ENCODE results near the gene LRRK1. TPM values are rescaled to one million over a fixed set of nuclear protein-coding genes. Genes with fewer than 3 reads are reported as not detected.

LRRK1 gene
- total and polyA plus RNA-seq, 2 experiments from 2014 or later, result 6.2 to 6.4 TPM

DNA sequence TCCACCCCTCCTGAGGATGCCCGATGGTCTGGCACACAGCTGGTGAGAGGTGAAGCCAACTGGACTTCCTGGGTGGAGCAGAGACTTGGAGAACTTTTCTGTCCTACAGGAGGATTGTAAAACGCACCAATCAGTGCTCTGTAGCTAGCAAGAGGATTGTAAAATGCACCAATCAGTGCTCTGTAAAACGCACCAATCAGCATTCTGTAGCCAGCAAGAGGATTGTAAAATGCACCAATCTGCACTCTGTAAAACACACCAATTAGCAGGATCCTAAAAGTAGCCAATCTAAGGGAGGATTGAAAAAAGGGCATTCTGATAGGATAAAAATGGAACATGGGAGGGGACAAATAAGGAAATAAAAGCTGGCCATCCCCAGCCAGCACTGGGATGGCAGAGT, 182.5 kb downstream of the LRRK1 start:
- Histone ChIP-seq H2AFZ (no peak overlapping the region), H3K9me2 (ENCODE audit: insufficient read depth) (no peaks in the 10 kb centered on the region), H3K27me3 (replicated peaks; ENCODE audit: insufficient read depth) (no peaks in the 10 kb centered on the region), H4K20me1 (ENCODE audit: insufficient read depth) (no peaks in the 10 kb centered on the region), H3K9ac (no peak overlapping the region), H3K79me2 (ENCODE audit: insufficient read depth) (no peaks in the 10 kb centered on the region), H3F3A (ENCODE audit: insufficient read depth) (no peaks in the 10 kb centered on the region), H3K4me2 (ENCODE audit: unreplicated experiment) (no peak overlapping the region), H3K27ac (no peak overlapping the region), H3K9me3 (ENCODE audit: low read depth) (no peaks in the 10 kb centered on the region), H3K4me1 (ENCODE audit: insufficient read depth) (no peaks in the 10 kb centered on the region), H3K36me3 (ENCODE audit: low read depth) (no peaks in the 10 kb centered on the region), H3K4me3 (no peak overlapping the region)
- WGBS, 2 experiments (ENCODE audit: low coverage in 1 of 2, low lambda C conversion rate in 2 of 2, missing lambda C conversion rate in 2 of 2), result 82 to 96% methylated on average over 3 of the region's 3 CpGs
- no peak for TF ChIP-seq EZH2phosphoT487 (IDR thresholded peaks at IDR 0.05; ENCODE audit: insufficient read depth, low read depth)
- TF ChIP-seq EZH2 (IDR thresholded peaks at IDR 0.05; ENCODE audit: insufficient read depth, poor library complexity, severe bottlenecking), result no peak
- in situ Hi-C loops (cut with MboI), result no loop called here
- DNase-seq, result no peak

DNA sequence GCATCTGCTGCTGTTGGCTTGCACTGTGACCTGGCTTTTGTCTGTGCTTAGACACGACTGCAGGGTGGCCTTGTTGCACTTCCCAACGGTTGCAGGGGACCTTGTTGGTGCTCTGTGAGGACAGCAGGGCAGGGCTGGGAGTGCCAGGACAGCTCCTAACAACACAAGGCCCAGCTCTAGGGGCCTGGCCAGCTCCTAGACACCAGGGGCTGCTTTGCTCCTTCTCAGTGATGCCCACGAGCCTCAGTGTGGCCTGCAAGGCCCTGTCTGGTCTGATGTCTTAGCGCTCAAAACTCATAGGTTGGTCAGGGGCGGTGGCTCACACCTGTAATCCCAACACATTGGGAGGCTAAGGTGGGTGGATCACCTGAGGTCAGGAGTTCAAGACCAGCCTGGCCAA, 183.6 kb downstream of the LRRK1 start:
- Histone ChIP-seq H3K4me1 (ENCODE audit: insufficient read depth) (no peaks in the 10 kb centered on the region), H4K20me1 (ENCODE audit: insufficient read depth) (no peaks in the 10 kb centered on the region), H3K4me2 (ENCODE audit: unreplicated experiment) (no peak overlapping the region), H3K4me3 (no peak overlapping the region), H3K79me2 (ENCODE audit: insufficient read depth) (no peaks in the 10 kb centered on the region), H3F3A (ENCODE audit: insufficient read depth) (no peaks in the 10 kb centered on the region), H3K36me3 (ENCODE audit: low read depth) (no peaks in the 10 kb centered on the region), H3K27ac (no peak overlapping the region), H3K27me3 (replicated peaks; ENCODE audit: insufficient read depth) (no peaks in the 10 kb centered on the region), H3K9me2 (ENCODE audit: insufficient read depth) (no peaks in the 10 kb centered on the region), H3K9me3 (ENCODE audit: low read depth) (no peaks in the 10 kb centered on the region), H3K9ac (no peak overlapping the region), H2AFZ (no peak overlapping the region)
- DNase-seq, result no peak
- TF ChIP-seq EZH2 (IDR thresholded peaks at IDR 0.05; ENCODE audit: insufficient read depth, poor library complexity, severe bottlenecking) (no peak), EZH2phosphoT487 (IDR thresholded peaks at IDR 0.05; ENCODE audit: insufficient read depth, low read depth) (no peak)
- in situ Hi-C loops (cut with MboI), result no loop called here
- 66 to 72% methylated on average over 5 of the region's 5 CpGs for WGBS, 2 experiments (ENCODE audit: low coverage in 1 of 2, low lambda C conversion rate in 2 of 2, missing lambda C conversion rate in 2 of 2)

DNA sequence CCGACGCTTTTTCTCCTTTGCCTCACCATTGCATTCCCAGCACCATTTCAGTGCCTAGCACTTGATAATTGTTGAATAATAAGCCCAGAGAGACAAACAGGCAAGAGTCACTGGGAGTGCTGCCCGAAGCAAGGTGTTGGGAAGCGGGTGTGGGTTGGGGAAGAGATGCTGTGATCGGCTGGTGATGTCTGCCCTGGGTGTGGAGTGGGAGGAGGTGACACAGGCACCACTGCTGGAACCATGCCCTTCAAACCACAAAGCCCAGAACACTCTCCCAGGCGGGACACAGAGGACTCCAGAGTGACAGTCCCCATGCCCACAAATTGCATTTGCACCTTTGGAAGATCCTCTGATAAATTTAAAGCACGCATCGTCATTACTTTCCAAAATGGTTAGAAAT, 184.4 kb downstream of the LRRK1 start:
- no peak for DNase-seq
- Histone ChIP-seq H4K20me1 (ENCODE audit: insufficient read depth) (no peaks in the 10 kb centered on the region), H3K27me3 (replicated peaks; ENCODE audit: insufficient read depth) (no peaks in the 10 kb centered on the region), H3K9ac (no peak overlapping the region), H3K36me3 (ENCODE audit: low read depth) (no peaks in the 10 kb centered on the region), H3K4me2 (ENCODE audit: unreplicated experiment) (no peak overlapping the region), H2AFZ (no peak overlapping the region), H3F3A (ENCODE audit: insufficient read depth) (no peaks in the 10 kb centered on the region), H3K79me2 (ENCODE audit: insufficient read depth) (no peaks in the 10 kb centered on the region), H3K4me3 (no peak overlapping the region), H3K4me1 (ENCODE audit: insufficient read depth) (no peaks in the 10 kb centered on the region), H3K27ac (no peak overlapping the region), H3K9me2 (ENCODE audit: insufficient read depth) (no peaks in the 10 kb centered on the region), H3K9me3 (ENCODE audit: low read depth) (no peaks in the 10 kb centered on the region)
- in situ Hi-C loops (cut with MboI), result no loop called here
- TF ChIP-seq EZH2phosphoT487 (IDR thresholded peaks at IDR 0.05; ENCODE audit: insufficient read depth, low read depth) (no peak), EZH2 (IDR thresholded peaks at IDR 0.05; ENCODE audit: insufficient read depth, poor library complexity, severe bottlenecking) (no peak)
- 97 to 99% methylated on average over 8 of the region's 8 CpGs for WGBS, 2 experiments (ENCODE audit: low coverage in 1 of 2, low lambda C conversion rate in 2 of 2, missing lambda C conversion rate in 2 of 2)

DNA sequence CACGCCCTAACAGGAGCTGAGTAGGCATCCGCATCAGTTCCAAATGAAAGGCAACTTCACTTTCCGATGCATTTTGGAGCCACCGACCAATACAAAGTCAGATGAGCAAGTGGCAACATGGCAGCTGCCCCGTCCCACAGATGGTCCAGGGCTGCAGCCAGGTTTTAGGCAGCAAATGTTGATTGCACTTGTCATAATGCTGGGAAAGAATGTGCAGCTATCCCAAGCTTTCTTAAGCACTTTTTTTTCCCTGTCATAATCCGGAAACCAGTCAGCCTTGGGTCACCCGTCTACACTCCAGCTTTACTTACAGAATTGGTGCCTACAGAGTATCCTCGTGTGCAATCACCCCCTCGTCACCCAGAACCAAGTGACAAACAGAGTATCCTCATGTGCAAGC, 185.0 kb downstream of the LRRK1 start:
- no peaks in the 10 kb centered on the region for H4K20me1 ChIP-seq (ENCODE audit: insufficient read depth)
- H2AFZ ChIP-seq, result no peak overlapping the region
- no peaks in the 10 kb centered on the region for H3K79me2 ChIP-seq (ENCODE audit: insufficient read depth)
- no peak overlapping the region for H3K4me2 ChIP-seq (ENCODE audit: unreplicated experiment)
- no peaks in the 10 kb centered on the region for H3K36me3 ChIP-seq (ENCODE audit: low read depth)
- no peaks in the 10 kb centered on the region for H3K27me3 ChIP-seq (replicated peaks; ENCODE audit: insufficient read depth)
- H3K9ac ChIP-seq, result no peak overlapping the region
- H3K27ac ChIP-seq, result no peak overlapping the region
- WGBS, 2 experiments (ENCODE audit: low coverage in 1 of 2, low lambda C conversion rate in 2 of 2, missing lambda C conversion rate in 2 of 2), result 84 to 86% methylated on average over 9 of the region's 9 CpGs
- no peak for TF ChIP-seq EZH2phosphoT487 (IDR thresholded peaks at IDR 0.05; ENCODE audit: insufficient read depth, low read depth)
- no peaks in the 10 kb centered on the region for H3F3A ChIP-seq (ENCODE audit: insufficient read depth)
- H3K9me2 ChIP-seq (ENCODE audit: insufficient read depth), result no peaks in the 10 kb centered on the region
- no peaks in the 10 kb centered on the region for H3K9me3 ChIP-seq (ENCODE audit: low read depth)
- in situ Hi-C loops (cut with MboI), result no loop called here
- no peaks in the 10 kb centered on the region for H3K4me1 ChIP-seq (ENCODE audit: insufficient read depth)
- DNase-seq, result no peak
- no peak overlapping the region for H3K4me3 ChIP-seq
